OCI-M2 (cell line): Measurements from ENCODE around the gene PHF21A.
"Not testable (repeated sequence)": the region's sequence is repeated elsewhere in the genome, so short reads cannot be mapped to it uniquely, and the experiment has no call there.

Experiments used
- DNase-seq: peaks from one replicate; lab custom pipeline; 2025; ENCODE audit not compliant: unreplicated experiment; lab: John Stamatoyannopoulos, UW

The PHF21A gene

DNA sequence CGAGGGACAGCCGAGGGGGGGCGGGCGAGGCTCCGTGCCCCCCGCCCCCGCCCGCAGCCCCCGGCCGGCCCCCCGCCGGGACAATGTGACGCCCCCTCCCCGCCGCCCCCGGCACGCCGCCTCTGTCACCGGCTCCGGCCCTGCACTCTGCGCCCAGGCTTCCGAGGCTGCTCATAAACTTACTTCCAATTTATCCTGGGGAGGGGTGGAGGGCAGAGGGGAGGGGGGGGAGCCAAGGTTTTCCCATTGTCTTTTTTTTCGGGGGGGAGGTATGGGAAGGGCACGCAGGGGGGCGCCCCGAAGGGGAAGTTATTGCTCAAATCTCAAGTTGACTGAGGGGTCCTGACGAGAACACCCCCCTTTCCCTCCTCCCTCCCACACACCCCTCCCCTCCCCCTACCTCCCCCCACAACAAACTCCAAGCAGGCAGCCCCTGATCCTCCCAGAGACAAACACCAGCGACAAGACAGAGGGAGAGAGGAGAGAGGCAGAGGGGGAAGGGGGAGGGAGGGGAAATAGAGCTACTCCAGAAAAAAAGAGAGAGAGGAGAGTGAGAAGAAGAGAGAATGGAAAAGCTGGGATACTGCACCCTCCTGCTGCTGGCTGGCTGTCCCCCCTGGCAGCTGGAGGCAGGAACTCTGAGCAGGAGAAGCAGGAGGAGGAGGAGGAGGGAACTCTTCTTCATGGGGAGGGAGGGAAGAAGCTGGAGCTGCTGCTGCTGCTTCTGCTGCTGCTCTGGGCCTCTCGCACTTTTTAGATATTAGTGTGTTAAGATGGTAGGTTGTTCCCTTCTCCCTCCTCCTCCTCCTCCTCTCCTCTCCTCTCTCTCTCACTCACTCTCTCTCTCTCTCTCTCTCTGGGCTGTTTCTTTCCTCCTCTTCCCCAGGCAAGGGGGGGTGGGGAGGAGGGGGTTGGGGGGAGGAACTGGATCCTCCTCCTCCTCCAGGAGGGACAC, 631 bp downstream of the PHF21A start:
- DNase-seq, result no peak

DNA sequence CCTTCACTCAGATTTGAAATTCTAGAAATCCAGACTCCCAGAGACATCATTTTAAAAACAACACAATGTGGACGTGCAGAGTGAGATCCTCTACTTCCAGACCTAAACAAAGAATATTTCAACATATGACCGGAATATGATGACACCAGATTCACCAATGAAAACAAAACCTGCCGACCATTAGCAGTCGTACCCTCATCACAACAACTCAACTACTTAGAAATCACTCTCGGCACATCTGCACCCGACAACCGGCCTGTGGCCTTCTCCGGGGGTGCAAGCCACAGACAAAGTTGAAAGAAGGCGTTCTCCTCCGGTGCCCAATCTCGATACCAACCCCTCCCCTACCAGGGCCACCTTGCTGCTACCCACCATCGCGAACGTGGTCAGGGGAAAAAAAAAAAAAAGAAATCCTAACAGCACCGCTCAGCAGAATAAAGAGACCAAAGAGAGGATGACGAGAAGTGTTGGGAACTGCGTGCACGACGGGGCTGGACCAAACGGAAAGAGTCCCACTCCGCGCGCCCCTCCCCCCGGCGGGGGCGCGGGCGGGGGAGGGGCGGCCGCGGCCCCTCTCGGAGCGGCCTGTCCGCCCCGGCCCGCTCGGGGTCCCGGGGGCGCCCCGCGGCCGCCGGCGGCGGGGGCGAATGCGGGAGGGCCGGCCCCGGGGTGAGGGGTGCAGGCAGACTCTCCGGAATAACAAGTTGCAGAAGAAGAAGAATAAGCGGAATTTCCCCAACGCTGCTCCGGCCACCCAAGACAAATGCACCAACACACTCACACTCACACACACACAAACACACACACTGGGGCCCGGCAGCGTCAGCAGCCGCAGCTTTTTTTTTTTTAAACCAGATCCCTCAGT, 1.7 kb downstream of the PHF21A start:
- DNase-seq, result no peak

DNA sequence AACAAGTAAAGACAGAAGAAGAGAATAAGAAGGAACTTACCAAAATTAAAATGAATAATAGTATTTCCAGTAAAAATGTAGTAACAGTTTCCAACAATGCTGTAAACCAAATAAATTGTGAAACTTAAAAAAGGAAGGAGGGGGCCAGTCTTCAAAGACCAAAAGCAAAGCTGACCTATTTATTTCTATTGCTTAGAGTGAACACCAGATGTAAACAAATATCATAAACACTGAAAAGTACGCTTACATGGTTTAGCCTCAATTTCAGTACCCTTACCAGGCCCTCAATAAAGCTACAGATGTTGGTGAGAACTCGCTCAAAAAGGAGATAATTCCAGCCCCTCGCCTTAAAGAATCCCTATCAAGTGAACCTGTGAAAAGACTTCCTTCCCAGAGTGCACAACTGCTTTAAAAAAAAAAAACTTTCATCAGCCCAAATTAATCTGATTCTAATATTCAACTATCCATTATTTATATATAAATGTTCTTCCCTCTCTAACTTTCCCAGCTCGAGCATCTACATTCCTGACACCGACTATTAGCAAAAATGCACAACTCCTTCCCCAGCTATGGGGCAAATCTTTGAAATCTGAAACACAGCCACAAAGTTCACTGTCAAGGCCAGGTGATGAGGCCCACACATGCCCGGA, 2.4 kb downstream of the PHF21A start:
- no peak for DNase-seq

GRCh38 chr11:46117842-46118241, 3.4 kb downstream of the PHF21A start:
- DNase-seq, result no peak

- not testable (repeated sequence) for DNase-seq
Measured at GRCh38 chr11:46116712-46117037, 4.6 kb downstream of the PHF21A start.

- no peak for DNase-seq
Measured at GRCh38 chr11:46116007-46116711, 5.1 kb downstream of the PHF21A start.

DNA sequence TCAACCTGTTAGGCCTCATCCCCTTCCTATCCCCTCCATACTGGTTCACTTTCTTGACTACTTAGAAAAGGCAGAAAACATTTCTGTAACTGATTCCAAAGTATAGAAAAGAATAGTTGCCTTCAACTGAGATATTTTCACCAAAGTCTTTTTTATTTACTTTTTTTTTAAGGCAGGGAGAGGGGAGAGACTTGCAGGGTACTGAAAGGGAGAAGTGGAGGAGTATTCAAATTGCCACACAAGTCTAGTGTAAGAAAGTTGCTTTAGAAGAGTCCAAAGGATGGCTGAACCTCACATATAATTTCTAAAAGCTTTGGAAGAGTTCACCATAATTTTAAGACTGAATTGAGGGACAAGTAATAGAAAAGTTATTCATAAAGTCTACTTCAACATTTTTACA, 6.3 kb downstream of the PHF21A start:
- DNase-seq, result no peak

- DNase-seq, result no peak
Measured at GRCh38 chr11:46114378-46114777, 6.9 kb downstream of the PHF21A start.

DNA sequence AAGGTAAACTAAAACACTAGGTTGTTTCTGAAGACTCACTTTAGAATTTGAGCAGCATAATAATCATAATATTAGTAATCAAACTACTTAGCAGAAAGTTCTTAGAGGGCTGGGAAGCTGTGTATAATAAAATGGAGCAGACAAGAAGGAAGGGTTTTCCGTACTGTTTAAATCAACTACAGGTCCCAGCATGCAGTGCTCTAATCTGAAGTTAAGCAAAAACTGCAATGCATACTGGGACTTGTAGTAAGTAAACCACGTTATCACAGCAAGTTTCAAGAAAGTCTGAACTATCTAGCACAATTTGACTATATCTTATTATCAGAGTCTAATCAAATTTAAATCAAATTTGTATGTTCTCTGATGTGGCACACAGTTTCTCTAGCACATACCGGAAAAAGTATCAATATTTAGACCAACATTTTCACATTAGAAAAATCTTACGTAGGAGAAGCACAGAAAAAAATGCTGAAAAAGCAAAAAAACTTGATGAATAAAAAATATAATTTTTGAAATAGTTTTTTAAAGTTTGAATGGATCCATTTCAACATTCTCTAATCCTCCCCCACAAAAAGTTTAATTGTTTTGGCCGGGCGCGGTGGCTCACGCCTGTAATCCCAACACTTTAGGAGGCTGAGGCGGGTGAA, 8.2 kb downstream of the PHF21A start:
- DNase-seq, result no peak

DNA sequence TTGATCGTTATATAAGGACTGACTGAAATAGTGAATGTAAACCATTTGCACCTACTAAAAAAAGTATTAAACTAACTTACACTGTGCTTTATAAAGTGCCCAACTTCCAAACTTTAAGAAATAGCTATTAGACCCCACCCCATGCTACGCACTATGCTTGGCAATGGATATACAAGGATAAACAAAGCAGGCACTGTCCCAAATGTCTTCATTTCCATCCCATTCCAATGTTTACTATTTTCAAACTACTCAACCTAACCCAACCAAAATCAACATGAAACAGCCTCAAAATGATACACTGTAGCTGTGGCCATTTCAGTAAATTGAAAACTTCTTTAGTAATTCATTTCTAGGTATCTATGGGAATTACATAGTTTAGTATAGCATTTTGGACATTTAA, 12.5 kb downstream of the PHF21A start:
- no peak for DNase-seq

DNA sequence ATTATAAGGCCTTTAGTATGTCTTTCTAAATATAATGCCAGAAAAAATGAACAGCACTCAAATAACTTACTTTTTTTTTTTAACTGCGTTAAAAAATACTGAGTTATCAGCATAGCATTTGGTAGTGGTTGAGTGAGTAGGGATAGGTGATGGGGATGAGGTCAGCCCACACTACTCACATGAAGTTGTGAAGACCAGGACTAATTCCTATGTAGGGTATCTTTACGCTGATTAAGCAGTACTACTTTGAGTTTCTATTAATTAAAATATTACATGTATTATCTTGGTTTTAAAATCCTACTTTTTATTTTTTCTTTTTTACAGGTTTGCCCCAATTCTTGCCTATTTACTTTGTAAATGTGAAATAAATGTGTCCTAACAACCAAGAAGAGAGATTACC, 13.5 kb downstream of the PHF21A start:
- DNase-seq, result no peak

DNA sequence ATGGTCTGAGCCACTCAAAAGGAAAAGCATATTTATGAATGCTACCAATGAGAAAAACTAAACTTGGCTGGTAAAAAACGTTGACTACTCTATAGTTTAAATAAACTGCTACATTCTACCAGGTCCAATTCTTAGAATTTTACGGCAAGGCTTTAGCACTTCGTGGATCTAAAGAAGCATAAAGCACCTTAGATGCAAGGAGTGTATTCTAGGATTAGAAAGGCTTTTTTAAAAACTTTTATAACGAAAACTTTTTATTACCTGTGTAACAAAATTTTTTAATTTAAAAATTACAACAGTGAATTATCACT, 13.9 kb downstream of the PHF21A start:
- no peak for DNase-seq

DNA sequence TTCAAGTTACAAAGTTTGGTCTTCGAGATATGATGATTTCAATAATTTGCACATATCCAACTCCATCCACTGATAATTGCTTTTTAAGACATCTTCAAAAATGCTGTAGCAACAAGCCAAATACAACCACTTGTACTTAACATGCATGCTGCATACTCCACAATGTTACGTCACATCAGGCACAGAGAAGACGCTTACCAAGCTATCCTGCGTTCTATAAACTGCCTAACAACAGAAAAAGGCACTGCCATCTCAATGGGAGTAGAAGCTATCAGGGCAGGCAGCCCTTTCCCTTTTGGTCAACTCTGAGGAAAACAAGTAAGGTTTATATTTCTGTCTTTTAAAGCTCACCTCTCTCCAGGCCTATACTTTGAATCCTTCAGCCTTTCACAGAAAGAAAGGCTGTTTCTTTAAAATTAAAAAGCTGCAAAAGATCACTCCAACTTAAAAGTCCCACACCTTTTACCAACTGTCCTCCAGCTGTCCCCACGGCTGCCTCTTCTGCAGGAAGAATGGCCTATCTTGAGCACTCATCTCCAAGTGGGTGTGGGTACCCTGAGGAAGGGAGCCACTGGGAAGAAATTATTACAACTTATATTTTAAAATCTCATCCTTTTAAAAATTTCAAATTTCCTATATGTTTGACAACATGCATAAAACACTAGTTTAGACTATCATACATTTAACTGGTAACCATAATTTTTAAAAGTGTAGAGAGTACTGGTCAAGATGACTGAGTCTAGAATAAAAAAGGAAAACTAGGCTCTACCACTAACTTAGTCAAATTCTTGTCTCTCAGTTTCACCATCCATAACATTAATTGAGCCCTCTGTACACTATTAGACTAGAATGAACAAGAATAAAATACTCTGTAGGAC, 14.5 kb downstream of the PHF21A start:
- no peak for DNase-seq

- no peak for DNase-seq
Measured at GRCh38 chr11:46105926-46106325, 15.3 kb downstream of the PHF21A start.

- no peak for DNase-seq
Measured at GRCh38 chr11:46105134-46105628, 16.1 kb downstream of the PHF21A start.

DNA sequence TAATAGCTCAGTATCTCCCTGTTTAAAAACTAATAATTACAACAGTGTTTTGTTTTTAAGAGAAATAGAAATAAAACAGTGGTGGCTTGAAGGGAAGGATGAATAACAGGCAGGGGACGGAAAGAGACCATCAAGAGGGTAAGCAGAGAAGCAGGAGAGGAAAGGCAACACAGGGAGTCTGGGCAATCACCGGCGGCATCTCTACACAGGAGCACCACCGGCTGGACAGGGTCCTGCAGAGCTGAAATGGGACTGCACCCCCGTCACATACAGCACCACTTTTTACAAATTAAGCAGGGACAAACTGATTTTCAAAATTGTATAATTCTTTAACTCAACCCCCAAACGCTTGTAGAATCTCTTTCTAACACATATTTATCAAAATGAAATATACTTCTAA, 18.4 kb downstream of the PHF21A start:
- no peak for DNase-seq

- no peak for DNase-seq
Measured at GRCh38 chr11:46100670-46101069, 20.6 kb downstream of the PHF21A start.

DNA sequence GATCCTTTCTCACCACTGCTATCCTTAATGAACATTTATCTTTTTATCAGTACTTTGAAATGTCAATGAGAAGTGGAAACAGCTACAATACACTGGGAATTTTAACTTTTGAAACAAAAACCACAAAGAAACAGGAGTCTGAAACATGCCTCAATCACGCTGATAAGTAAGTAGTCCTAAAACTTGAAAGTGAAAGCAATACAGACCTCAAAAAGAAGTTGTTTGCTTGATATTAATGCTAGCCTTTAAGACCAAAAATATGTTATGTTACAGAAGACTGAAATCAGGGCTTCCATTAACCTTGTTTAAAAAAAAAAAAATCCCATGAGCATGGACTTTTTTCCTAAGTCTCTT, 21.3 kb downstream of the PHF21A start:
- DNase-seq, result no peak

DNA sequence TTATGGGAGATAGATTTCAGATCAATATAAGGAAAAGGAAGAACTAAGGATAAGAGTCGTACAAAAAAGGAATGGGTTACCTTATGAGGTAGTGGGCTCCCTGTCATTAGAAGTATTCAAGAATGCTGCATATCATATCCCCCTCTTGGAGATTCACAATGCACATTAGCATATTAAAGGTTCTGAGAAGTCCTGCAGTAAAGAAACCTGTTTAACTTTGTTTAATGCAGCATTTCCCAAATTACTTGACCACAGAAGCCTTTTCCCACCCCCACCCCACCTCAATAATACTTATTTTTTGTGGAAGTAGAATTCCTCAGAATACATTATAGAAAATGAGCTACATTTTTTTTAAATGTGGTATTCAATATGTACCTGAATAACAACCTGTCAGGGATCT, 30.9 kb downstream of the PHF21A start:
- DNase-seq, result no peak

GRCh38 chr11:46079662-46080061, 41.6 kb downstream of the PHF21A start:
- DNase-seq, result no peak
